ENCODE data around the gene PVR.
"Not testable (repeated sequence)": the region's sequence is repeated elsewhere in the genome, so short reads cannot be mapped to it uniquely, and the experiment has no call there.

The PVR gene

DNA sequence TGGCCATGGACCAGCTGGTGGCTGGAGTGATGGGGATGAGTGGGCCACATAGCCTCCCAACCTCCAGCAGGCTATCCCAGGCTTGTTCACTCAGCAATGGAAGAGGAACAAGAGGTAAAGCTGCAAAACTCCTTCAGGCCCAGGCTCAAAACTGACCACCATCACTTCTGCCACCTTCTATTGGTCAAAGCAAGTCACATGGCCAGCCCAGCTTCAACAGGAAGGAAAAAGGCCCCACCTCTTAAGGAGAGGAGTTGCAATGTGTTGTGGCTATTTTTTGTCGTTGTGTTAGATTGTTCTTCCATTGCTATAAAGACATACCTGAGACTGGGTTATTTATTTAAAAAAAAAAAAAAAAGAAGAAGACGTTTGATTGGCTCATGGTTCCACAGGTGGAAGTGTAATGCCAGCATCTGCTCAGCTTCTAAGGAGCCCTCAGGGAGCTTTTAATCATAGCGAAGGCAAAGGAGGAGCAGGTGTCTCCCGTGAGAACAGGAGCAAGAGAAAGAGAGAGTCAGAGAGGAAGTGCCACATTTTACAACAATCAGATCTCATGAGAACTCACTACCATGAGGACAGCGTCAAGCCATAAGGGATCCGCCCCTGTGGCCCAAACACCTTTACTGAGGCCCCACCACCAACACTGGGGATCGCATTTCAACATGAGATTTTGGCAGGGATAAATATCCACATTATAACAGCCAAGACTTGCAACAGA lies 24.9 kb upstream of the PVR start:
- DNase-seq, result no peak

DNA sequence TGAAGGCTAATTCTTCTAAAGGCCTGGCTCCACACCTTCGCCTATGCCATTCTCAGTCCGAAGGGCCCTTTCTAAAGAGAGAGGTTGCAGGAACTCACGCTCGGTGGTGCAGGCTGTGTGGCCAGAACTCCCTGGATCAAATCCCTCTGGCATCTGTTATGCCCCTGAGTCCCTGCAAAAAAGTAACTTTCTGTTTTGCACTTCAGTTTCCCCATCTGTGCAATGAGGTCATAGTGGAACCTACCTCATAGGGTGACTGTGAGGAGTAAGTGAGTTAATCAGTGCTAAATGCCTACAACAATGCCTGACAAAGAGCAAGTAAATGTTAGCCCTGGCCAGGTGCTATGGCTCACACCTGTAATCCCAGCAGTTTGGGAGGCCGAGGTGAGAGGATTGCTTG lies 23.0 kb upstream of the PVR start:
- no peak for DNase-seq

DNA sequence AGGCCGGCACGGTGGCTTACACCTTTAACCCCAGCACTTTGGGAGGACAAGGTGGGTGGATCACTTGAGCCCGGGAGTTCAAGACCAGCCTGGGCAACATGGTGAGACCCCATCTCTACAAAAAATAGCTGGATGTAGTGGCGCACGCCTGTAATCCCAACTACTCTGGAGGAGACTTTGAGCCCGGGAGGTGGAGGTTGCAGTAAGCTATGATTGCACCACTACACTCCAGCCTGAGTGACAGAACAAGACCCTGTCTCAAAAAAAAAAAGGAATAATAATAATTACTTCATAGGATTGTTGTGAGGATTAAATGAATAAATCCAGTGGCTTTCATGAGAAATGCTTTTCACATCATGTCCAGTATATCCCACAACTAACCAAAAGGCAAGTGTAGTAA lies 22.3 kb upstream of the PVR start:
- no peak for DNase-seq

DNA sequence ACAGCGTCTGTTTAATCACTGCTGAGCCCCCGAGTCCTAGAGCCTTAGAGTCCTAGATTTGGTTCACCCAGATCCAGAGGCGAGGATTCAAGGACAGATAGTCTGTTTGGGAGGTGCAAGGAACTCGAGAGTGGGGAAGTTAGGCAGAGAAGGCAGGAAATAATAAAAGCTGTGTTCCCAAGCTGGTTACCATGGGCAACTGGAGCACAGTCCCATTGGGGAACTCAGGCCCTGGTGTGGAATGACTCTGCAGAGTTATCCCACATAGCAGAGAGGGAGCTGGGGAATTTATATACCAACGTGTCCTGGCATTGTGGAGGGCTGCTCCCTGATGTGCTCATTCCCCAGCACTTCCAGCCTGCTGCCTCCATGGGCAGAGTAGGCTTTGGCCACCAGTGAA lies 20.6 kb upstream of the PVR start:
- no peak for DNase-seq

DNA sequence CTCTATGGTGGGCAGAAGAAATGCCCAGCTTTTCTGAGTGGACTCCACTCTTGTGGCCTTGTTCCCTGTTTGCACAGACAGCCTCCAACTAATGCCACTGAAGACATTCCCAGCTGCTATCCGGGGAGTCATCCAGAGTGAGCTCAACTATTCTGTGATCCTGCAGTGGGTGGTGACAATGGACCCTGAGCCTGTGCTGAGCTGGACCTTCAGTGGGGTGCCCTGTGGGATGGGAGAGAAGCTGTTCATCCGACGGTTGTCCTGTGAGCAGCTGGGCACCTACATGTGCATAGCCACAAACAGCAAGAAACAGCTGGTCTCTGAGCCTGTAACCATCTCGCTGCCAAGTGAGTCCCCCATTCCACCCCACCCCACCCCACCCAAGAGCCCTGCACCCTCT lies 20.1 kb upstream of the PVR start:
- DNase-seq, result no peak

DNA sequence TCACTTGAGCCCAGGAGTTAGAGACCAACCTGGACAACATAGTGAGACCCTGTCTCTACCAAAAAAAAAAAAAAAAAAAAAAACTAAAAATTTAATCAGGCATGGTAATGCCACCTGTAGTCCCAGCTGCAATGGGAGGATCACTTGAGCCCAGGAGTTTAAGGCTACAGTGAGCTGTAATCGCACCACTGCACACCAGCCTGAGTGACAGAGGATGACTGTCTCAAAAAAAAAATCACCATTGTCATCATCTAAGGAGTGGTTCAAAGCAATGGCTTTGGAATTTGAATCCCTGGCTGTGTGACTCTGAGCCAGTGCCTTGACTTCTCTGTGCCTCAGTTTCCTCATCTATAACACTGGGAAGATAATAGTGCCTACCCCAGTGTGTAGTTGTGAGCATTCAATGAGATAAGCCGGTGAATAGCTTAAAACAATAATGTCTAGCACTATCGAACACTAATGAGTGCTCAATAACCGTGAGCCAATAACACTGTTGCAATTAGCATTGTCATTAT lies 18.8 kb upstream of the PVR start:
- no peak for DNase-seq

DNA sequence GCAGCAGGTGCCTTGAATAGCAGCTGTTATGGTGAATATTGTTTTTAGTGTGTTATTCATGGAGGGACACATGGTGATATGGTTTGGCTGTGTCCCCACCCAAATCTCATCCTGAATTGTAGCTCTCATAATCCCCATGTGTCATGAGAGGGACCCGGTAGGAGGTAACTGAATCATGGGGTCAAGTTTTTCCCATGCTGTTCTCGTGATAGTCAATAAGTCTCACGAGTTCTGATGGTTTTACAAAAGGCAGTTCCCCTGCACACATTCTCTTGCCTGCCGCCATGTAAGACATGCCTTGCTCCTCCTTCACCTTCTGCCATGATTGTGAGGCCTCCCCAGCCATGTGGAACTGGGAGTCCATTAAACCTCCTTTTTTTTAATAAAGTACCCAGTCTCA lies 18.1 kb upstream of the PVR start:
- not testable (repeated sequence) for DNase-seq

DNA sequence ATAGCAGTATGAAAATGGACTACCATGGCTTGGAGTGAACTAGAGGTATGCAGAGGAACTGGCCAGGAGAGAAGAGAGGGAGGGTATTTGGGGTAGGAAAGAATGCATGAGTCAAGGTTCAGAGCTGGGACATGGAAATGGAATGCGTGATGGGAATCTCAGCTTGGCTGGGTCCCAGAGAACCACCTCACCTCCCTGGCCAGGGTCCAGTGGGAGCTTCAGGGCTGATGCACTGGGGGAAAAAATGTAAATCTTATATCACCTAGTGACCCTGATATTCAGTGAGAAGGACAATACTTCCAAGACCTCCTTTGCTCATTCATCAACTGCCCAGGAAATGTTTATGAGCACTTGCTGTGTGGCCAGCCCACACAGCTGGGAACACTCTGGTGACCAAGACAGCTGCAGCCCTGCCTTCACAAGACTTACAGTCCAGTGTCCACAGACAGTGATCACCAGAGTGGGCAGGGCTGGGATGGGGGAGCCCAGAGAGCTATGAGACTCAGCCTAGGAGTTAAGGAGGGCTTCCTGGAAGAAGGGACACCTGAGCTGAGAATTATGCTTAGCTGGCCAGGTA lies 17.6 kb upstream of the PVR start:
- DNase-seq, result no peak

DNA sequence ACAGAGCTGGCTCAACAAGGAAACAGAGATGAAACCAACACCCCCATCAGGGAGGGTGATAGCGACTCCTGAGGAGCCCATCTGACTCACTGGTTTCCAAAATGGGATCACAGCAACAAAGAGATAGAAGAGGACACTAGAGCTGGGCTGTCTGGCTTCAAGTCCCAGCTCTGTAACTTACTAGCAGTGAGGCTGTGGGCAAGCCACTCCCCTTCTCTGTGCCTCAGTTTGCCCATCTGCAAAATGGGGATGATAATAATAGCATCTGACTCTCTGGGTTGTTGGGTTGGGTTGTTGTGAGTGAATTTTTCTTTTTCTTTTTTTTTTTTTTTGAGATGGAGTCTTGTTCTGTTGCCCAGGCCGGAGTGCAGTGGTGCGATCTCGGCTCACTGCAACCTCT lies 16.1 kb upstream of the PVR start:
- DNase-seq, result no peak

DNA sequence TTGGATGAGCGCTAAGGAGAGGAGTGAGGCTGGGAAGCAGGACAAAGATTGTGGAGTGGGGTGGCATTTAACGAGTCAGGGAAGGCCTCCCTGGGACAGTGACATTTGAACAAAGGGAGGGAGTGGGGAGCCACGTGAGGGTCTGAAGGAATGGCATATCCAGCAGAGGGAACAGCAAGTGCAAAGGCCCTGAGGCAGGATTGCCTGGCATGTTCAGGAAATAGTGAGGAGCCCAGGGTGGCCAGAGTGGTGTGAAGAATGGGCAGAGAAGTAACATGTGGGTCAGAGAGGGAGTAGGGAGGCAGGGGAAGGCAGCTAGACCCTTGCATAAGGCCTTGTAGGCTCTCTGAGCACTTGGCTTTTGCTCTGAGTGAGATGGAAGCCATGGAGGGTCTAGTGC lies 14.9 kb upstream of the PVR start:
- no peak for DNase-seq

DNA sequence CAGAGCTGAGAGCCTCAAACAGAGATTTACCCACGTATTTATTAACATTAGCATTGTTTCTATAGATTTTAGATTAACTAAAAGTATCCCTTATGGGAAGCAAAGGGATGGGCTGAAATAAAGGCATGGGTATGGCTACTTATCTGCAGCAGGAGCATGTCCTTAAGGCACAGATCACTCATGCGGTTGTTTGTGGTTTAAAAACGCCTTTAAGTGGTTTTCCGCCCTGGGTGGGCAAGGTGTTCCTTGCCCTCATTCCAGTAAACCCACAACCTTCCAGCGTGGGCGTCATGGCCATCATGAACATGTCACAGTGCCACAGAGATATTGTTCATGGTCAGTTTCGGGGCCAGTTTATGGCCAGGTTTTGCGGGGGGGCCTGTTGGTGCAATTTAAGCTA lies 12.1 kb upstream of the PVR start:
- not testable (repeated sequence) for DNase-seq

DNA sequence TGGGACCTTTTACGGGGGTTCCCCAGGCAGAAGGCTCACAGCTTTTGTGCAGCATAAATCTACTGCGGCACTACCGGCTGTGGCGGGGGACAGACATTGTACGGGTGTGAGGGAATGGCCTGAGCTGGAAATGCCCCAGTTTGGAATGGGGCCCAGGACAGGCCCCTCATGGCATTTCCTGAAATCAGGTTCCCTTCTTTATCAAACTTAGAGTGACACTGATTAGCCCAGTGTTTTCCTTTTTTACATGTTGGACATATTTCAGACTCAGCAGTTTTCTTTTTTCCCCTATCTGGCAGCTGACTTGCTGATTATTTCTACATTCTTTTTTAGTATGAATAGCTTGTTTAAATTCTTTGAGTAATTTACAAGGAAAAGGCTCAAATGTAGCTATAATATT lies 9.7 kb upstream of the PVR start:
- not testable (repeated sequence) for DNase-seq

DNA sequence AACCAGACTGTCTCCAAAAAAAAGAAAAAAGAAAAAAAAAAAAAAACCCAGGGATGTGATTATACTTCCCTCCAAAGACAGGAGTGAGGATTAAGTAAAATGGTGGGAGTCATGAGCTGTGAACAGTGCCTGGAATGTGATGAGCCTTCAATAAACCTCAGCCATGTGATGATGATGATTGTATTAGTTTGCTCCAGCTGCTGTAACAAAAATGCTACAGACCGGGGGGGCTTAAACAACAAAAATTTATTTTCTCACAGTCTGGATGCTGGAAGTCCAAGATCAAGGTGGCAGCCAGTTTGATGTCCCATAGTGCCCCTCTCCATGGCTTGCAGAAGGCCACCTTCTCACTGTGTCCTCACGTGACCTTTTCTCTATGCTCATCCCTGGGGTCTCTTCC lies 8.9 kb upstream of the PVR start:
- DNase-seq, result no peak

DNA sequence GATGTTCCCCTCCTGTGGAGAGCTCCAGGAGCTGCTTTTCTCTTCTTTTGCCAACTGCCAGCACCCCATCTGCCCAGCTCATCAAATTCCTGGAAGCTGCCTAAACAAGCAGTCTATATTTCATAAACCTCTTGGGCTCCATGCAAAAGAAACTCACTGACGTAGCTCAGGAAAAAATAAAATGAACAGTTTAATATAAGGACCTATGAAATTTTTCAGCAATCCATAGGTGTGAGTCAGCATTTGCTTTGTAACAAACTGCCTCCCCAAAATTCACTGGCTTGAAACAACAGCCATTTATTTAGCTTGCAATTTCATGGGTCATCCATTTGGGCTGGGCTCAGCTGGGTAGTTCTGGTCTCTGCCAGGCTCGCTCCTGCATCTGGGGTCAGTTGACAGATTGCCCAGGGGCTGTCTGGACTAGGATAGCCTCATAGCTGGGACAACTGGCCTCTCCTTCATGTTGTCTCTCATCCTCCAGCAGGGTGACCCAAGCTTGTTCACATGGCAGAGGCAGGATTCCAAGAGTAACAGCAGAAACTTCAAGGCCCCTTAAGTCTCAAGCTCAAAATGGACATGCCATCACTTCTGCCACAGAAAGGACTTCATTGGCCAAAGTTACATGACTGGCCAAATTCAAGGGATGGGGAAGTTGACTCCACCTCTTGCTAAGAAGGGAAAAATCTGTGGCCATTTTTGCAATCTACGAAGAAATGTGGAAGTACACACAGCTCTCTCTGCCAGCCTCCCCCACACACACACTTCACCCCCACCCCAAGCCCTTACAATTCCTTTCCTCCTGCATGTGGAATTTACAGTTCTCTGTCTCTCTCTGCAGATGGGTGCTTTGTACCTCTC lies 7.9 kb upstream of the PVR start:
- DNase-seq, result no peak

DNA sequence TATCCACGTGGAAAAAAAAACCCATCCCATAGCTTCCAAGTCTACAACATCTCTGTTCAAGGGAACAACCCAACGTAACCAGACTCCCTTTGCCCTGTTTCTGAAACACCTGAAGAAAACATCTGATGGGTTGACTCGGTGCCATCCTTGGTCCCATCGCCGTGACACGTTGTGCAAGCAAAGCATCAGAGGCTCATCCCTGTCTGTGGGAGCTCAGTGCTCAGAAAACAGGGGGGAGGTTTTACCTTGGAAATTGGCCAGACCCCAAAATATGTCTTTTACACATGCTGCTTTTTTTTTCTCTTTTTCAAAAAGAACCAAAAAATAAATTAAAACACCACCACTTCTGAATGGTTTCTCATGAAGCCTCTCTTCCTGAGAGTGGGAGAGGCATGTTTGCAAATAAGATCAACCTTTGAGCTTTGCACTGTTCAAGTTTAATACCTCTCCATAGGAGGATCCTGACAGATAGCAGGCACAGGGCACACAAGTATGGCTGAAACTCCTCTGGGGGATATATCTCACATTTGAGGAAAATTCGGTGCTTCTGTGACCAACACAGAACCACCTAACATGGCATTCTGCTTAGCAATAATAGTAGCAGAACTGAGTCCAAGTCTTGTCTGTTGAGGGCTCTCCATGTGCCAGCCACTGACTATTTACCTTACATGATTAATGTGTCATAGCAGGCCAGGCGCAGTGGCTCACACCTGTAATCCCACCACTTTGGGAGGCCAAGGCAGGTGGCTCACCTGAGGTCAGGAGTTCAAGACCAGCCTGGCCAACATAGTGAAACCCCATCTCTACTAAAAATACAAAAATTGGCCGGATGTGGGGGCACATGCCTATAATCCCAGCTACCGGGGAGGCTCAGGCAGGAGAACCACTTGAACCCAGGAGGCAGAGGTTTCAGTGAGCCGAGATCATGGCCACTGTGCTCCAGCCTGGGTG lies 7.0 kb upstream of the PVR start:
- no peak for DNase-seq

DNA sequence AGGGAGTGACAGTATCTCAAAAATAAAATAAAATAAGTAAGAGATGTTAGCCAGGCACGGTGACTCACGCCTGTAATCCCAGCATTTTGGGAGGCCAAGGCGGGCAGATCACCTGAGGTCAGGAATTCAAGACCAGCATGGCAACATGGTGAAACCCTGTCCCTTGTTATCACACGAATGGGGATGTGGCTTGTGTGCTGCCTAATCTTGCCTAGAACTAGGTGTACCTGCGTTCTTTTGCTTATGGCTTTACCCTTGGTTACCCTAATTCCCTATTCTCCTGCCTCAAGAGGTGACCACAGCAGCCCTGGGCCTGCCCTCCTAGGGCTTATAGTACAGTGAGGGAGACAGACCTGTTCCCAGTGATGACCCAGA lies 6.3 kb upstream of the PVR start:
- DNase-seq, result no peak

DNA sequence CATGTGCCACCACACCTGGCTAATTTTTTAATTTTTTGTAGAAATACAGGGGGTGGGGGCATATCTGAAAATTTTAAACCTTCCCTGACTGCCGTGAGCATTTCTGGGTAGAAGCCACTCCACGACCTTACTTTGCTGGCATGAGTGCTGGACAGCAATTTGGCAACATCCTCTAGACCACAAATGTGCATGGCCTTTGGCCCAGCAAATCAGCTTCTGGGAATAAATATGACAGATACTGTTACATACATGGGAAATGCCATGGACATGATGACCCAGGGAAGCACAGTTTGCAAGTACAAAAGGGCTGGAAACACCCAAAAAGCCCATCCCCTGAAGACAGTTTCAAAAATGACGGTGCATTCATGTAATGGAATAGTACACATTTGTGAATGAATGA lies 3.2 kb upstream of the PVR start:
- no peak for DNase-seq

DNA sequence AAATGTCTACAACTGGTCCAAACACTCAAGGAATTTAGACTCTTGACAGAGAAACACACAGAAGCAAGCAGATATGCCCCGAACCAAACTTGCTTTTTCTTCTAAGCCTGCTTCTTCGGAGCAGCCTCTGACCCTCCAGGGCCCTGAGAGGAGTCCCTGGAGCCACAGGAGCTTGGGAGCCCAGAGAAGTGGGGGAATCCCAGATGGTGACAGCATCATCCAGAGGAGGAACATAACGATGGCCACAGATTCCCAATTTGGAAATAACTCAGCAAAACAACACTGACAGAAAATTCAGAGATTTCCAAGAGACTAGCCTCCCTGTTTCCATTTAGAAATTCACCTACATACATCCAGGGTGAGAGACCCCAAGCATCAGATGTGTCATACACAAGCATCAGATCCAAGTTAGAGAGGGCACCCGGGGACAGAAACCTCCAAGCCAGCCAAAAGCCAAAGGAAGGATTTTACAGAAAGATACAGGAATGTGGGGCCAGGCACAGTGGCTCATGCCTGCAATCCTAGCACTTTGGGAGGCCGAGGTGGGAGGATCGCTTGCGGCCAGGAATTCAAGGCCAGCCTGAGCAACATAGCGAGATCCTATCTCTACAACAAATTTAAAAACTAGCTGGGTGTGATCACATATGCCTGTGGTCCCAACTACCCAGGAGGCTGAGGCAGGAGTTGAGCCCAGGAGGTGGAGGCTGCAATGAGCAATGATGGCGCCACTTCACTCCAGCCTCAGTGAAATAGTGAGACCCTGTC lies 2.0 kb upstream of the PVR start:
- DNase-seq, result no peak

DNA sequence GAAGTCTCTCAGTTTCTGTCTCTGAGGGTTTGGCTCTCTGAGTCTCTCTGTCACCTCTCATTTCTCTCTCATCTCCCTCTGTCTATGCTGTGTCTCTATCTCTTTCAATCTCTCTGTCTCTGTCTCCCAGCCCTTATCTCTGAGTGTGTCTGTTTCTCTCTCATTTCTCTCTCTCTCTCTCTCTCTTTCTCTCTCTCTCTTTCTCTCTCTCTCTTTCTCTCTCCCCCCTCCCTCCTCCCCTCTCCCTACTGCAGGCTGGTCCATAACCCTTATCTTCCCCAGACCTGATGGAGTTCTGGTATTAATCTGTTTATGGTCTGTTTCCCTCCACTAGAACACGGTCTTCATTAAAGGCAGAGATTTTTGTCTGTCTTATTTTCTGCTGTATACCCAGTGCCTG lies 1.3 kb upstream of the PVR start:
- no peak for DNase-seq

DNA sequence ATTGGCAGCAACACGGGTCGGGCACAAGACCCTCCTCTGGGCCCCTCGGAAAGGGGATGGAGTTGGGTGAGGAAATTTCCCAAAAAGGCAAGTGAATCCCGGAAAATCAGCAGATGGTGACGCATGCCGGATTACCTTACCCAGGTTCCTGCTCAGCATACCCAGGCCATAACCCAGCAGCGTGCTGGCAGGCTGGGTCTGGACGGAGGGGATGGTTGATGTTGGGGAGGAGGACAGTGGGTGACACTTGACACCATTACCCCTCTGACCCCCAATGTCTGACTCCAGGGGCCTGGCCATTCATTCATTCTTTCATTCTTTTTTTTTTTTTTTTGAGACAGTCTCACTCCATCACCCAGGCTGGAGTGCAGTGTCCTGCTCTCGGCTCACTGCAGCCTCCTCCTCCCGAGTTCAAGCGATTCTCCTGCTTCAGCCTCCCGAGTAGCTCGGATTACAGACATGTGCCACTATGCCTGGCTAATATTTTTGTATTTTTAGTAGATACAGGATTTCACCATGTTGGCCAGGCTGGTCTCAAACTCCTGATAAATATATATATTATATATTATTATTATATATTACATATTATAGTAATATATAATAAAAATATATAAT lies 799 bp downstream of the PVR start:
- peak; percentile 59 for DNase-seq

DNA sequence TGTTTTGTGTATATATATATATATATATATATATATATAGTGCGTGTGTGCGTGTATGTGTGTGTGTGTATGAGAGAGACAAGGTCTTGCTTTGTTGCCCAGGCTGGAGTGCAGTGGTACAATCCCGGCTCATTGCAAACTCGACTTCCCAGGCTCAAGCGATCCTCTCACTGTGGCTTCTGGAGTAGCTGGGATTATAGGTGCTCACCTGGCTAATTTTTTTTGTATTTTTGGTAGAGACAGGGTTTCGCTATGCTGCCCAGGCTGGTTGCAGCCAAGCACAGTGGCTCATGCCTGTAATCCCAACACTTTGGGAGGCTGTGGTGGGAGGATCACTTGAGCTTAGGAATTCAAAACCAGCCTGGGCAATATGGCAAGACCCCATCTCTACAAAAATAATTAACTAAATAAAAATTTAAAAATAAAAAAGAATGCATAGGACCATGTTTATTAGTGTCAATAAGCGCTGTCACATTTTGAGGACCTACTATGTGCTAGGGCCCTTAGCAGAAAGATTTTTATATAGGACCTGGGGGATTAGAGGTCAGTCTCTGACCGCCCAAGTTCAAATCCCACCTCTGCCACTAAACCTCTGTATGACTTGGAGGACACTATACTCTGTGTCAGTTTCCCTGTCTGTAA lies 1.8 kb downstream of the PVR start:
- DNase-seq, result no peak

Data from left hindlimb (tissue), 1 donor.